NOMO-1 treated with dmso at 0.1 percent for 144 hours (cell line): ENCODE measurements around the gene GIPC2.
"Not testable (repeated sequence)": the region's sequence is repeated elsewhere in the genome, so short reads cannot be mapped to it uniquely, and the experiment has no call there.

Experiments
- DNase-seq: peaks from one replicate; lab custom pipeline; 2025; ENCODE audit not compliant: unreplicated experiment; lab: John Stamatoyannopoulos, UW

GIPC2 gene

DNA sequence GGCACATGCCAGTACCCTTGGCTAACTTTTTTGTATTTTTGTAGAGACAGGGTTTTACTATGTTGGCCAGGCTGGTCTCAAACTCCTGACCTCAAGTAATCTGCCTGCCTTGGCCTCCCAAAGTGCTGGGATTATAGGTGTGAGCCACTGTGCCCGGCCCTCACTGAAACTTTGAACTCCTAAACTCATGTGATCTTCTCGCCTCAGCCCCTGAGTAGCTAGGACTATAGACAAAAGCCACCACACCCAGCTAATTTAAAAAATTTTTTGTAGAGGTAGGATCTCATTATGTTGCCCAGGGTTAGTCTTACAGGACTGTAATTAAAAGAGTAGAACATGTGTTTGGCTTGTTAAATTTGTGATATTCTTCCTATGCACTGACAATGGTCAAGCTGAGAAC lies 19.1 kb downstream of the GIPC2 start:
- not testable (repeated sequence) for DNase-seq

- DNase-seq = no peak
Measured at GRCh38 chr1:78068681-78069283, 23.0 kb downstream of the GIPC2 start.

DNA sequence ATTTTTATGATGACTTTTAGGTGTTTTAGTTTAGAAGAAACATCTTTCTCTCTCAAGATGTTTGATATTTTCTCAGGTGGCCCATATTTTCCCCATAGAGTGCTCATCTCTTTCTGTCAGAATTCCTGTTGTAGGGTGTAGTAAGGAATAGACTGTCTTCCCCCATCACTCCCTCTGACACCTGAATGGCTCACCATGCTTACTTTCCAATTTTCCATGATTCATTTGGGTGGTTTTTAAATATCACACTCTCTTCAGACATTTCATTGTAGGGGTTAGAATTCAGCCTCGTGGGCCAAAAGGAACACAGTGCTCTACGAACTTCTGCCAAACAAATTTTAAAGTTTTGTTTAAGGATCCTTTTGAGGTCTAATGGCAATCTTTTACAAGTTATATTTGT lies 24.0 kb downstream of the GIPC2 start:
- DNase-seq = no peak

- DNase-seq = no peak
Measured at GRCh38 chr1:78070210-78070609, 24.4 kb downstream of the GIPC2 start.

- no peak for DNase-seq
Measured at GRCh38 chr1:78070758-78071157, 25.0 kb downstream of the GIPC2 start.

DNA sequence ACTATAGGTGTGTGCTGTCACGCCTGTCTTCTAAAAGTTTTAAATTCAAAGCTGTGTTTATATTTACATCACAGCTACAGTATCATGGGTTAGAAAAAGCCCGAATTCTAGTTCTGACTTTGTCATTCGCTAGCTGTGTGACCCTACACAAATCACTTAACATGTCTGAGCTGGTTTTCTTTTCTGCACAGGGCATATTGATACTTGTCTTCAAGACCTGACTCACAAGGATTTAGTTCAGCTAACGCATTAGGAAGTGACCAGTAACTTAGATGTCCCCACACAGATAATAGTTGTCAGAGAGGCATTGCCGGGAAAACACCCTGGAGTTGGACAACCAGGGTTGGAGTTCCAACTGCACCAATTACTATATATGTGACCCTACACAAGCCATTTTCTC lies 25.9 kb downstream of the GIPC2 start:
- no peak for DNase-seq

GRCh38 chr1:78072216-78072615 lies 26.4 kb downstream of the GIPC2 start:
- DNase-seq = no peak

DNA sequence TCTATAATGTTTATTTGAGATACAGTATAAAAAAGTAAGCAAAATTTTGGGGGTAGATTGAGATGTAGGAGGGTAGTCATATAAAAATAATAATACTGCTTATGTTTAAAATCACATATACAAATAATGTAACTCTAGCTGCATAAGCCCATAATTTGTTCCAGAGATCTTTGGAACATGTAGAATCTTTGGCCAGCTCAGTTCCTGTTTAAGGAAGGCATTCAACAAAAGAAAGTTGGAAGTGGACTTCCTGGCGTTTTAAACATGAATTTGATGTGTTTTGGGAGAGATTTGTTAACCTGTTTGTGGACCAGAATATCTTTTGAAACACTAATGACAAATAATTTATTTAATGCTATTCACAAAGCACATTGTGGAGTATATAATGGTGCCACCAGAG lies 27.7 kb downstream of the GIPC2 start:
- no peak for DNase-seq

- DNase-seq = no peak
Measured at GRCh38 chr1:78075621-78076020, 29.9 kb downstream of the GIPC2 start.

DNA sequence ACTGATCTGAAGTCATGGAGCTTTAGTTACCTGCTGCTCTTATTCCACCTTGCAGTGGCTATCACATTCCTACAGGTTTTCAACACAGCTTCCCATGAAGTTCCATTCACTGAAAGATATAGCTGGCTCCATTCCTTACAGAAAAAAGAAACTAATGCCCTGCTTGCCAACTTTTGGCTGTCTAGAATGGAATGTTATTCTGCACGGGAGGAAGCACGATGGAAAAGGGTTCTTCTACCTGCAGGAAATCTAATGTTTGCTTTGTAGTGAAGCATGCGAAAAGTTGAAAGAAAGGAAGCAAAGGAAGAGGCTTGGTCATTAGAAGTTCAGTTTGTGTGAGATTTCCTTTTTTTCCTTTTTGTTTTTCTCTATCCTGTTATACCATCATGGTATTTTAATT lies 32.6 kb downstream of the GIPC2 start:
- DNase-seq = no peak

GRCh38 chr1:78079580-78079979 lies 33.8 kb downstream of the GIPC2 start:
- no peak for DNase-seq

GRCh38 chr1:78080767-78081166 lies 35.0 kb downstream of the GIPC2 start:
- no peak for DNase-seq

DNA sequence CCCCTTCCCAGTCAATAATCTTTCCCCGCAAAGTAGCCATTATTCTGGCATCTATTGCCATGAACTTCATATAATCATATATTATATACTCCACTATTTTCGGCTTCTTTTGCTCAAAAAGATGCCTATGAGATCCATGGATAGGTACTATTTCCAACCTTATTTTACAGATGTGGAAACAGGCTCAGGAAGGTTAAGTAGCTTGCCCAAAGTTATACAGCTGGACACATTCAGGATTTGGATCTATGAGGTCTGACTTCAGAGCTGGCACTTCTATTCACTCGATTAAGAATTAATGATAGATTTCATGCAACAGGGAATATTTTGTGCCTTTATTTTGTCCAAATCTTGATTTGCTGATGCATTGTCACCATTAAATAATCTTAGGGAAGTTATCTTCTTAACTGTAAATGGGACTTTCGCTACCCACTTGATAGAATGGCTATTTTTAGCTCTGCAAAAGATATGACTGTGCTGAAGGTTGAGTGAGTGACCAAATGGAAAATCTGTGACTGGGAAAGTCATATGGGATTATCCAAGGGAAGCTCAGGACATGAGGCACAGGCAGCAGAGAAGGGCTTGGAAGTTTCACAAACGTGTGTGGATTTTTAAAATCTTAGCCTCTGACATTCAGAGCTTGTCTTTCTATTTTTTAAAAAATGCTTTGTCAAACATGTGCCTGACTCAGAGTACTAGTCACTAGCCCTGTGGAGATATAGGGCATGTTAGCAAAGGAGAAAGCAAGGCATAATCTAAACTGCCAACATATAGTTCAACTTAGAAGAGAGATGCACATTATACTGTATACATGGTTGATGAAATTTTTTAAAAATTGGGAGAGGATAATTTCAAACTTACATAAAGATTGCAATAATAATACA lies 36.5 kb downstream of the GIPC2 start:
- no peak for DNase-seq

- DNase-seq = not testable (repeated sequence)
Measured at GRCh38 chr1:78084639-78085038, 38.9 kb downstream of the GIPC2 start.

DNA sequence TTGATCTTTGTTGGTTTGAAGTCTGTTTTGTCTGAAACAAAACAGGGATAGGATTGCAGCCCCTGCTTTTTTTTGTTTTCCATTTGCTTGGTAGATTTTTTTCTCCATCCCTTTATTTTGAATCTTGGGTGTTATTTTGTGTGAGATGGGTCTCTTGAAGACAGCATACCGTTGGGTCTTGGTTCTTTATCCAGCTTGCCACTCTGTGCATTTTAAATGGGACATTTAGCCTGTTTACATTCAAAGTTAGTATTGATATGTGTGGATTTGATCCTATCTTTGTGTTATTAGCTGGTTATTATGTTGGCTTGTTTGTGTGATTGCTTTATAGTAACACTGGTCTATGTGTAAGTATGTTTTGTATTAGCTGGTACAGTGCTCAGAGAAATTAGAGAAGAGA lies 40.9 kb downstream of the GIPC2 start:
- no peak for DNase-seq

DNA sequence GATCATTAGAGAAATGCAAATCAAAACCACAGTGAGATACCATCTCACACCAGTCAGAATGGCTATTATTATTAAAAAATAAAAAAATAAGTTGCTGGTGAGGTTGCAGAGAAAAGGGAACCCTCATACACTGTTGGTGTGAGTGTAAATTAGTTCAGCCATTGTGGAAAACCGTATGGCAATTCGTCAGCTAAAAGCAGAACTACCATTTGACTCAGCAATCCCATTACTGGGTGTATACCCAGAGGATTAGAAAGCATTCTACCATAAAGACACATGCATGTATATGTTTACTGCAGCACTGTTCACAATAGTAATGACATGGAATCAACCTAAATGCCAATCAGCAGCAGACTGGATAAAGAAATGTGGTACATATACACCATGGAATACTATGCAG lies 42.2 kb downstream of the GIPC2 start:
- no peak for DNase-seq

DNA sequence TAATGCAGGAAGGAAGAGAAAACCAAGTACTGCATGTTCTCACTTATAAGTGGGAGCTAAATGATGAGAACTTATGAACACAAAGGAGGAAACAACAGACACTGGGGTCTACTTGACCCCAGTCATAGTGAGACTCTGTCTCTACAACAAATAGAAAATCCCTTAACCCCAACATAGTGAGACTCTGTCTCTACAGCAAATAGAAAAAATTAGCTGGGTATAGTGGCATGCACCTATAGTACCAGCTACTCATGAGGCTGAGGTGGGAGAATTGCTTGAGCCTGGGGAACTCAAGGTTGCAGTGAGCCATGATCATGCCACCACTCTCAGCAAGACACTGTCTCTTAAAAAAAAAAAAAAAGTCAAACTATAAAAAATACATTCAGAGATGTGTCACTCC lies 42.7 kb downstream of the GIPC2 start:
- no peak for DNase-seq

GRCh38 chr1:78089010-78089409 lies 43.2 kb downstream of the GIPC2 start:
- no peak for DNase-seq

GRCh38 chr1:78090472-78091133 lies 44.8 kb downstream of the GIPC2 start:
- DNase-seq = no peak

DNA sequence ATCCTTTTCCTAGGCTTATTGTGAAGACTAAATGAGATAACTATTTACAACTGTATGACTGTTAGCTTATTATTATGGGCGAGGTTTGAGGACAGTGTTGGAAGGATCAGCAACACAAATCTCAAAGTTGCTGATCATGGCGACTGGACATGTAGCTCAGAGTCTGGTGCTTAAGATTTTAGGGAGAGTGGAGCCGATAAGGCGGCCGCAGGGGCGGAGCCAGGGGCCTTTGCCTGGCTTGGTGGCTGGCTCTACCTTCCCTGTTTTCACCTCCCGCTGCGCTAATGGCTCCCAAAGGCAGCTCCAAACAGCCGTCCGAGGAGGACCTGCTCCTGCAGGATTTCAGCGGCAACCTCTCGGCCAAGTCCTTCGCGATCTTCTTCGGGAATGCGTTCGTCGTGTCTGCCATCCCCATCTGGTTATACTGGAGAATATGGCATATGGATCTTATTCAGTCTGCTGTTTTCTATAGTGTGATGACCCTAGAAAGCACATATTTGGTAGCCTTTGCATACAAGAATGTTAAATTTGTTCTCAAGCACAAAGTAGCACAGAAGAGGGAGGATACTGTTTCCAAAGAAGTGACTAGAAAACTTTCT lies 45.5 kb downstream of the GIPC2 start:
- no peak for DNase-seq

DNA sequence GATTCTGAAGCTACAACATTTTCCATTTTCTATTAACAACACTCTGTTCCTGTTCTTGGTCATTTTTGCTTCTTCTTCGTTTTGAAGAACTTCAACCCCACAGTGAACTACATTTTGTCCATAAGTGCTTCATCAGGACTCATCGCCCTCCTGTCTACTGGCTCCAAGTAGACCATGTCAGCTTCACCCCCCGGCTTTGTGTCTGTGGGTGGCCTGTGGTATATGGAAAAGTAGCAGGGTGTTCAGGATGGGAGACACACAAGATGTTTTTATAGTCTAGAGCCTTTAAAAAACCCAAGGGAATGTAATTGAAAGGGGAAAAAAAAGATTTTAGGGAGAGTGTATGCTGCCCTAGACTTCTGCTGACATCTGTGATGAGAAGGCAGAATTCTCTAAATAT lies 46.1 kb downstream of the GIPC2 start:
- no peak for DNase-seq

- no peak for DNase-seq
Measured at GRCh38 chr1:78092643-78093042, 46.9 kb downstream of the GIPC2 start.
